ENCODE measurements around the gene HPSE. TPM values are rescaled to one million over a fixed set of nuclear protein-coding genes. Genes with fewer than 3 reads are reported as not detected.

HPSE gene
- total and polyA plus RNA-seq, 9 of the 15 experiments (the other 6 are each of a cell fraction or from before 2014, with no cell fraction given), result 0.01 to 0.42 (median 0.14) TPM; not detected in 1

DNA sequence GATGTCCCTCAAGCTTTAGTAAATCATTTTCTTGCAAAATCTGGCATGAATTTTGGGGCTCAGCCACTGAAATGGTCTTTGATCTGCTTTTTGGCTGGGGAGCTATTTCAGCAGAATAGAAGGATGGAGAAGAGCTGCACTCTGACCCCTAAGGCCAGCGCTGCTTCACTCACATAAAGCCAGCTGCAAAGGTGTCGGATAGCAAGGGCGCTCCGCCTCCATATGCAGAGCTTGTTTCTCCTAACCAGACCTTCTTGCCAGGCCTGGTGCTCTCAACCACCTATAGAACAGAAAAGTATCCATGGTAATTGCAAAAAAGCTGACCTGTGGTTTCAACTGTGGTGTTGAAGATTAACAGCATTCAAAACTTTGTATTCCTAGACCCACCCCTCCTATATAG, 26.0 kb downstream of the HPSE start:
- H3K9me3 ChIP-seq (replicated peaks; ENCODE audit: control insufficient read depth, insufficient read depth, low read depth, low read length), result no peaks in the 10 kb centered on the region
- H3K36me3 ChIP-seq (ENCODE audit: control insufficient read depth, insufficient read depth, low read length), result no peaks in the 10 kb centered on the region
- ChIA-PET CTCF (ENCODE audit: low intra/inter-chr PET ratio) (no interaction called here), POLR2A (no interaction called here)
- no TSS peak for BruUV-seq (replicated peaks)
- no peak overlapping the region for H3K4me2 ChIP-seq (ENCODE audit: insufficient read depth, low read length)
- H3K27me3 ChIP-seq (ENCODE audit: control insufficient read depth in 2 of 2, insufficient read depth in 2 of 2, low read length in 2 of 2), result peaks cover 8 to 16% of the 10 kb centered on the region in 2 experiments
- no peak for DNase-seq (ENCODE audit: extremely low read depth in 1 of 4, low spot score in 3 of 4)
- no peak overlapping the region for H2AFZ ChIP-seq (ENCODE audit: low read depth, low read length)
- no peak overlapping the region for H3K4me3 ChIP-seq
- in situ Hi-C loops (cut with MboI), result no loop called here
- no peaks in the 10 kb centered on the region for H4K20me1 ChIP-seq (replicated peaks; ENCODE audit: control insufficient read depth, insufficient read depth, low read length)
- TF ChIP-seq MYNN (IDR thresholded peaks at IDR 0.05) (no peak), MYNN (CRISPR knock-in tag; IDR thresholded peaks at IDR 0.05) (no peak), CHCHD3 (CRISPR knock-in tag; IDR thresholded peaks at IDR 0.05) (no peak), NBN (IDR thresholded peaks at IDR 0.05; ENCODE audit: low read depth) (no peak), MECOM (CRISPR knock-in tag; IDR thresholded peaks at IDR 0.05) (no peak), BRD4 (IDR thresholded peaks at IDR 0.05) (no peak), SETDB1 (IDR thresholded peaks at IDR 0.05; ENCODE audit: low read length) (no peak), GATAD2A (IDR thresholded peaks at IDR 0.05) (no peak), NCOA2 (IDR thresholded peaks at IDR 0.05; ENCODE audit: partially characterized antibody in 2 of 2) (no peak), NFATC3 (IDR thresholded peaks at IDR 0.05) (no peak), SOX6 (IDR thresholded peaks at IDR 0.05) (no peak), KLF16 (IDR thresholded peaks at IDR 0.05) (no peak)
- TF ChIP-seq, protein P1, sequence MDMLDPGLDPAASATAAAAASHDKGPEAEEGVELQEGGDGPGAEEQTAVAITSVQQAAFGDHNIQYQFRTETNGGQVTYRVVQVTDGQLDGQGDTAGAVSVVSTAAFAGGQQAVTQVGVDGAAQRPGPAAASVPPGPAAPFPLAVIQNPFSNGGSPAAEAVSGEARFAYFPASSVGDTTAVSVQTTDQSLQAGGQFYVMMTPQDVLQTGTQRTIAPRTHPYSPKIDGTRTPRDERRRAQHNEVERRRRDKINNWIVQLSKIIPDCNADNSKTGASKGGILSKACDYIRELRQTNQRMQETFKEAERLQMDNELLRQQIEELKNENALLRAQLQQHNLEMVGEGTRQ (CRISPR knock-in tag; IDR thresholded peaks at IDR 0.05), result no peak
- no peaks in the 10 kb centered on the region for H3K79me2 ChIP-seq (ENCODE audit: control insufficient read depth, insufficient read depth, low read length)
- FAIRE-seq, result no peak
- no peaks in the 10 kb centered on the region for H3K9me1 ChIP-seq (ENCODE audit: control insufficient read depth, insufficient read depth, low read length)
- WGBS (ENCODE audit: insufficient coverage, low coverage, missing lambda C conversion rate), result 7% methylated on average over 4 of the region's 4 CpGs
- H3K27ac ChIP-seq (ENCODE audit: extremely low read depth, low read depth, low read length), result no peak overlapping the region
- no peaks in the 10 kb centered on the region; a peak in 1 of 5 replicates for H3K4me1 ChIP-seq (replicated peaks in 1 of 2; ENCODE audit: control insufficient read depth in 2 of 2, insufficient read depth in 2 of 2, low read length in 2 of 2)
- intact Hi-C loops (cut with micrococcal nuclease), result no loop called here
- no peak for ATAC-seq
- no peak overlapping the region for H3K9ac ChIP-seq (ENCODE audit: insufficient read depth in 1 of 2, low read depth in 2 of 2, low read length in 2 of 2)

Measured in K562 (cell line).